ENCODE data around the gene SELENOO.

SELENOO gene

DNA sequence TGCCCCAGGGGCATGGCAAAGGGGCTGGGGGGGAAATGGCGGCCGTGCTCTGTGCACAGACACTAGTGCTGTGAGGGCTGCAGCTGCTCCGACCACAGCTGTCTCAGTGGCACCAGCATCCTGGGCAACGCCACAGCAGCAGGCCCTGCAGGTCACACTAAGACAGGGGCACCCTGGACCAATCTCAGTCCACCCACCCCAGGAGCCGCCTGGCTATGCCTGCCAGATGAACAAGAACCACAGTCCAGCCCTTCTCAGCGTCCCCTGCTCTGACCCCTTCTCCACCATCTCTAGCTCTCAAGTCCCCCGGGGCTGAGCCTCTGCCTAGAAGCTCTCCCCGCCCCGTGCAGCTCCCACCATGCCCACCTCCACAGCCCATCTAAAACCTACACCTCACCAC, 27.6 kb downstream of the SELENOO start:
- no peak overlapping the region for H3K4me3 ChIP-seq (ENCODE audit: control insufficient read depth, low read depth, low read length)
- no peak for DNase-seq (ENCODE audit: low read depth)
- no peak for TF ChIP-seq CTCF (IDR thresholded peaks at IDR 0.05; ENCODE audit: control insufficient read depth, insufficient read depth, low read depth, low read length, missing control alignments)

GRCh38 chr22:50229370-50229769, 28.6 kb downstream of the SELENOO start:
- DNase-seq (ENCODE audit: low read depth) = no peak
- no peak overlapping the region for H3K4me3 ChIP-seq (ENCODE audit: control insufficient read depth, low read depth, low read length)
- TF ChIP-seq CTCF (IDR thresholded peaks at IDR 0.05; ENCODE audit: control insufficient read depth, insufficient read depth, low read depth, low read length, missing control alignments) = no peak

DNA sequence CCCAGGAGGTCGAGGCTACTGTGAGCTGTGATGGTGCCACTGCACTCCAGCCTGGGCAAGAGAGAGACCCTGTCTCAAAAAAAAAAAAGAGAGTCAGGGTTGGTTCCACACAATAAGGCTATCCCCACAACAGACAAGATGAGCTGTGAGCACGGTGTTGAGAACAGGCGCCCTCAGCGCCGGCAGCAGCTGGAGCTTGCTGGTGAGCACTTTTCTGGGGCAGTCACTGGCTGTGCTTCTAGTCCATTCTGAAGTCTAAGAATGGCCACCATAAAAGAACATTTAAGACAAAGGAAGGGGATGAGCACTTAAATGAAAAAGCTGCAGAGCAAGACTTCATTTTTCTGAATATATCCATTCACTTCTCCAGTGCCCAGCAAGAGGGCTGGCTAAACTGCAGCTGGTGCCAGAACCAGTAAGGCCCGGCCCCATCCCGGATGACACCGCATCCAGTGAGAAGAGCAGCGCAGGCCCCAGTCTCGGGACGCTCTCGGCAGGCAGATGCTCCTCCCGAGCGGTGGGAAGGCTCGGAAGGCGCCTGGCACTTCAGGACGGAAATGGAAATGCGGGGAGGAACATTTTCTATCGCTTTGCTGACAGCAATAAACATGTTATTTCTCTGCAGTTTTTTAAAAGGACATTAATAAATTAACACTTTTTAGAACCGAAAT, 31.8 kb downstream of the SELENOO start:
- DNase-seq (ENCODE audit: low read depth) = no peak
- H3K4me3 ChIP-seq (ENCODE audit: control insufficient read depth, low read depth, low read length) = no peak overlapping the region
- no peak for TF ChIP-seq CTCF (IDR thresholded peaks at IDR 0.05; ENCODE audit: control insufficient read depth, insufficient read depth, low read depth, low read length, missing control alignments)

DNA sequence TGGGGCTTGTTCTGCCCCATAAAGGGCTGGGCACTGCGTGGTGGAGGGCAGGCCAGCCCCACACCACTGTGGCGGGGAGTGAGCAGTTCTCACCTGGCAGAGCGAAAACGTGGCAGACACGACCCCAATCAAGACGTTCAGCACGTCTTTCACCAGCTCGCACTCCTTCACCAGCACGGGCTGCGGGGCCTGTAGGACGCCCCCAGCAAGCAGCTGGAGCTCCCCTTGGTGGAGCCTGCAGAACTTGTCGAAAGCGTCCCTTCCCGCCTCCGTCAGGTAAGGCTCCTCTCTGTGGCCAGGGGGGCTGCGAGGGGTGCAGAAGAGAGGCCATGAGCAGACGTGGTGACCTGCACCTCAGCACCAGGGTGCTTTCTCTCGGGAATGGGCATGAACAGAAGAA, 32.4 kb downstream of the SELENOO start:
- no peak overlapping the region for H3K4me3 ChIP-seq (ENCODE audit: control insufficient read depth, low read depth, low read length)
- no peak for DNase-seq (ENCODE audit: low read depth)
- no peak for TF ChIP-seq CTCF (IDR thresholded peaks at IDR 0.05; ENCODE audit: control insufficient read depth, insufficient read depth, low read depth, low read length, missing control alignments)

DNA sequence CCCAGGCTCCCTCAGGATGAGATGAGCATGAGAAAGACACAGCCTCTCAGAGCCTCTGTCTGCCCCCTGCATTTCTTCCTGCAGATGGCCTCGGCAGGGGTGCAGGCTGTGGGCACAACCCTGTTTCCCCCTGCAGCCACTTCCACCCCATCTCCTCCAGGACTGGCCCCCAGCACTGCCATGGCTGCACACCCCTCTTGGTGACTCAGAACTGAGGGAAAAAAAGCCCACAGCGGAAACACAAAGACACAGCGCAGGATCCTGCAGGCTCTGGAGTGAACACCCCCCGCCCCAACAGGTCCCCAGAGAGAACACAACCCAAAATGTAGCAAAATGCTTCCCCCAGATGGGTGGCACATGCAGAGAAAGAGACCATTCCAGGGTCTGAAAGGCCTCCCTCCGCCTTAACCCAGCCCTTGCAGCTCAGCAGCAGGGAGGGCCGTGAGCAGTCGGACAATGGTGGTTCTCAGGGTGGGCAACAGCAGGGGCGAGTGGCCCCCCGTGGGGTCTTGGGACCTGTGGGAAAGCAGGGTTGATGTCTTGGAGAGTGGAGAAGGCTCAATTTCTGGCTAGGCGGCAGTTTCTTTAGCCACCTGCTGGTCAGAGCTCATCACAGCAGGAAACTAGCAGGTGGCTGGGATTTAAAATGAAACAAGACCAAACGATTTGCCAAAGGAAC, 36.1 kb downstream of the SELENOO start:
- no peak overlapping the region for H3K4me3 ChIP-seq (ENCODE audit: control insufficient read depth, low read depth, low read length)
- no peak for DNase-seq (ENCODE audit: low read depth)
- peak; percentile 49 for TF ChIP-seq CTCF (IDR thresholded peaks at IDR 0.05; ENCODE audit: control insufficient read depth, insufficient read depth, low read depth, low read length, missing control alignments)

- no peak for DNase-seq (ENCODE audit: low read depth)
- no peak for TF ChIP-seq CTCF (IDR thresholded peaks at IDR 0.05; ENCODE audit: control insufficient read depth, insufficient read depth, low read depth, low read length, missing control alignments)
Observed at GRCh38 chr22:50238755-50239154, 37.9 kb downstream of the SELENOO start.

More at GRCh38 chr22:50238755-50239154, 37.9 kb downstream of the SELENOO start:
- H3K4me3 ChIP-seq (ENCODE audit: control insufficient read depth, low read depth, low read length) = no peak overlapping the region
